Naive thymus-derived CD4-positive, alpha-beta T cell (primary cell): ENCODE measurements around the gene CEP78. TPM values are rescaled to one million over a fixed set of nuclear protein-coding genes. Genes with fewer than 3 reads are reported as not detected.

Source experiments
- ATAC-seq: fragments of 150-1000 bp; cut with Tn5 transposase; 2 replicates; pipeline ENCODE4 v1.10.0; 2021; ENCODE audit warnings: mild to moderate bottlenecking, moderate library complexity
- CTCF ChIA-PET: fragments of 350-600 bp; sonication (Branson Sonifier 250); formaldehyde crosslinking; loops from one replicate; lab custom pipeline; 2021; ENCODE audit warnings: antibody characterized with exemption; lab: Charles Lee
- POLR2A ChIA-PET: fragments of 350-600 bp; sonication (Branson Sonifier 250); formaldehyde crosslinking; loops from one replicate; lab custom pipeline; 2021; ENCODE audit warnings: antibody characterized with exemption, inconsistent platforms; lab: Charles Lee
- DNase-seq, 9 donors: peaks; one replicate each; pipeline versions ENCODE4 v3.0.0 to v3.0.0-alpha.2; 2020 to 2022; ENCODE audit warnings: mixed read lengths in 1 of 9
- H3K27ac ChIP-seq: one replicate; pipeline ENCODE4 v1.7.0; 2013; ENCODE audit warnings: mild to moderate bottlenecking, low read depth, low read length, moderate library complexity
- H3K27me3 ChIP-seq, 2 donors: one replicate each; pipeline ENCODE4 v1.7.0; 2013; ENCODE audit warnings: low read length in 2 of 2, mild to moderate bottlenecking in 2 of 2, moderate library complexity in 2 of 2; ENCODE audit not compliant: control insufficient read depth in 2 of 2, insufficient read depth in 2 of 2
- H3K36me3 ChIP-seq, 3 experiments: 1 replicate in 2 of 3; 2 replicates in 1 of 3; pipeline ENCODE4 v1.7.0; 2013; ENCODE audit warnings: low read length in 3 of 3, mild to moderate bottlenecking in 3 of 3, moderate library complexity in 1 of 3; ENCODE audit not compliant: insufficient read depth in 3 of 3, control insufficient read depth in 2 of 3
- H3K4me1 ChIP-seq, 2 donors: one replicate each; pipeline ENCODE4 v1.7.0; 2013; ENCODE audit warnings: low read length in 2 of 2, mild to moderate bottlenecking in 2 of 2, moderate library complexity in 1 of 2; ENCODE audit not compliant: control insufficient read depth in 2 of 2, insufficient read depth in 2 of 2
- H3K4me3 ChIP-seq: 2 replicates; pipeline ENCODE4 v1.7.0; 2013; ENCODE audit warnings: mild to moderate bottlenecking, low read length
- H3K9me3 ChIP-seq, 3 experiments: 1 replicate in 2 of 3; 2 replicates in 1 of 3; pipeline ENCODE4 v1.7.0; 2013; ENCODE audit warnings: low read length in 3 of 3; ENCODE audit not compliant: control insufficient read depth in 2 of 3
- H3K27ac Mint-ChIP-seq, 9 donors: one replicate each; pipeline ENCODE4 v1.8.0; 2020 to 2022; ENCODE audit warnings: mixed read lengths in 9 of 9, mild to moderate bottlenecking in 8 of 9, moderate library complexity in 5 of 9, inconsistent platforms in 2 of 9
- H3K27me3 Mint-ChIP-seq, 5 donors: one replicate each; pipeline ENCODE4 v1.8.0; 2021 to 2022; ENCODE audit warnings: mixed read lengths in 5 of 5, mild to moderate bottlenecking in 1 of 5
- H3K36me3 Mint-ChIP-seq, 5 donors: one replicate each; pipeline ENCODE4 v1.8.0; 2020 to 2022; ENCODE audit warnings: mixed read lengths in 5 of 5, mild to moderate bottlenecking in 3 of 5, inconsistent platforms in 1 of 5
- H3K4me1 Mint-ChIP-seq, 7 donors: one replicate each; pipeline ENCODE4 v1.8.0; 2020 to 2022; ENCODE audit warnings: mixed read lengths in 7 of 7, mild to moderate bottlenecking in 3 of 7, inconsistent platforms in 1 of 7
- H3K4me3 Mint-ChIP-seq, 10 donors: one replicate each; pipeline ENCODE4 v1.8.0; 2020 to 2022; ENCODE audit warnings: mild to moderate bottlenecking in 10 of 10, mixed read lengths in 10 of 10, moderate library complexity in 6 of 10, inconsistent platforms in 2 of 10
- H3K9me3 Mint-ChIP-seq, 11 donors: one replicate each; pipeline ENCODE4 v1.8.0; 2020 to 2022; ENCODE audit warnings: mixed read lengths in 11 of 11, mild to moderate bottlenecking in 4 of 11, inconsistent platforms in 1 of 11, moderate library complexity in 1 of 11
- intact Hi-C, 2 donors: fragments of 100-400 bp; cut with micrococcal nuclease; formaldehyde crosslinking; loops; one replicate each; pipeline ENCODE4 v1.15.1; 2023
- polyA plus RNA-seq, 2 donors: library from polyadenylated mRNA; unstranded; fragments of 300-500 nt; fragmentation: Illumina TruSeq; gene quantifications; one replicate each; pipeline ENCODE4 v1.2.3, GENCODE V29; 2021
- total RNA-seq, 6 experiments: library from RNA in 5 of 6; stranded (reverse) in 5 of 6; gene quantifications; 1 replicate in 5 of 6; 2 replicates in 1 of 6; pipeline ENCODE4 v1.2.3 and lab custom pipeline; 2021 to 2026

CEP78 gene
- total and polyA plus RNA-seq, 7 experiments from 2014 or later = 10.9 to 34.8 (median 23.1) TPM

DNA sequence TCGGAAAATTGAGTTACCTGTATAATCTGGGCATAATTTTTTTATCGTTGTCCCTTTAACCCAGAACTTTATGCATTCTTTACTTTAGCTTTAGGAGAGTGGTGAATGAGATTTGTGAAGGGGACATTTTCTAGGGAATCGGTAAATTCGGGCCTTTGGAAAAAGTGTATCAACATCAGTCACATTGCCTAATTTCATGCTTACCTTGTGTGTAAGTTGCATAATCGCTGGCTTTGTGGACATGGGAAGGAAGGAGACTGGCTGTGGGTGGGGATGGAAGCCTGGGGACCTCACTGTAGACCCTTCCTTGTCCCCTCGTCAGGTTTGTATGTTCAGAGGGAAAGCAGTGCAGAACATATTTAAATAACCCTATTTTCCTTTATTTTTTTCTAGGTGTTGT, 64.3 kb downstream of the CEP78 start:
- Histone ChIP-seq H3K27ac (no peak overlapping the region), H3K27me3 (no peaks in the 10 kb centered on the region), H3K4me3 (no peak overlapping the region), H3K9me3 (no peaks in the 10 kb centered on the region), H3K4me1 (peaks cover 4 to 8% of the 10 kb centered on the region in 2 donors), H3K36me3 (peaks cover 0 to 12% (median 0%) of the 10 kb centered on the region in 3 experiments)
- peaks cover 6 to 31% (median 19%) of the 10 kb centered on the region in 5 donors for H3K36me3 Mint-ChIP-seq
- ATAC-seq (no peak), DNase-seq (no peak)
- CTCF ChIA-PET = no interaction called here
- intact Hi-C loops = no loop called here
- POLR2A ChIA-PET = no interaction called here
- peaks cover 0 to 5% (median 0%) of the 10 kb centered on the region in 5 donors for H3K27me3 Mint-ChIP-seq
- peak overlapping the region in 1 of 9 donors; percentile 11 for H3K27ac Mint-ChIP-seq
- H3K9me3 Mint-ChIP-seq = no peaks in the 10 kb centered on the region
- H3K4me1 Mint-ChIP-seq = peaks cover 12 to 46% (median 29%) of the 10 kb centered on the region in 7 donors
- no peak overlapping the region for H3K4me3 Mint-ChIP-seq

DNA sequence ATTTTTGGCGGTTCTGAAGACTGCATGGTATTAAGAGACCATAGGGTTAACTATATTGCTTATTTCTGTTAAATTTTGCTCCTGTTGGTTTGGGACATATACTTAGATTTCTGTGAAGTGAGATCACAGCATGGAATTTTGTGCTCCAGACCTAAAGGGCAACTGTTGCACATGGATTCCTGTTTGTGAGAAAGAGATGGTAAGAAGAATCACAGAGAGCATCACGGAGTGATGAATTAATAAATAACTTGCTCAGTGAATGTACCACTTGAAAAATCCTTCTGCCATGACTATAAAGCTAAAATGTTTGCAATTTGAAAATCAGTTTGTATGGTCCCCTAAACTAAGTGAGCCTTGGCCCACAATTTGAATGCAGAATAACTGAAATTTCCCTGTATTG, 65.6 kb downstream of the CEP78 start:
- intact Hi-C loops = no loop called here
- no peaks in the 10 kb centered on the region for H3K9me3 ChIP-seq
- ChIA-PET CTCF (no interaction called here), POLR2A (no interaction called here)
- ATAC-seq = no peak
- no peaks in the 10 kb centered on the region for H3K27me3 ChIP-seq
- peak overlapping the region in 1 of 9 donors; percentile 36 for H3K27ac Mint-ChIP-seq
- no peak overlapping the region for H3K27ac ChIP-seq
- peaks cover 0 to 25% (median 0%) of the 10 kb centered on the region in 3 experiments for H3K36me3 ChIP-seq
- H3K4me3 Mint-ChIP-seq = no peak overlapping the region
- no peak for DNase-seq
- no peaks in the 10 kb centered on the region for H3K9me3 Mint-ChIP-seq
- H3K4me1 ChIP-seq = peaks cover 4 to 6% of the 10 kb centered on the region in 2 donors
- peaks cover 6 to 43% (median 25%) of the 10 kb centered on the region in 5 donors for H3K36me3 Mint-ChIP-seq
- no peak overlapping the region for H3K4me3 ChIP-seq
- H3K27me3 Mint-ChIP-seq = peaks cover 0 to 5% (median 0%) of the 10 kb centered on the region in 5 donors
- peaks cover 8 to 37% (median 20%) of the 10 kb centered on the region in 7 donors for H3K4me1 Mint-ChIP-seq

DNA sequence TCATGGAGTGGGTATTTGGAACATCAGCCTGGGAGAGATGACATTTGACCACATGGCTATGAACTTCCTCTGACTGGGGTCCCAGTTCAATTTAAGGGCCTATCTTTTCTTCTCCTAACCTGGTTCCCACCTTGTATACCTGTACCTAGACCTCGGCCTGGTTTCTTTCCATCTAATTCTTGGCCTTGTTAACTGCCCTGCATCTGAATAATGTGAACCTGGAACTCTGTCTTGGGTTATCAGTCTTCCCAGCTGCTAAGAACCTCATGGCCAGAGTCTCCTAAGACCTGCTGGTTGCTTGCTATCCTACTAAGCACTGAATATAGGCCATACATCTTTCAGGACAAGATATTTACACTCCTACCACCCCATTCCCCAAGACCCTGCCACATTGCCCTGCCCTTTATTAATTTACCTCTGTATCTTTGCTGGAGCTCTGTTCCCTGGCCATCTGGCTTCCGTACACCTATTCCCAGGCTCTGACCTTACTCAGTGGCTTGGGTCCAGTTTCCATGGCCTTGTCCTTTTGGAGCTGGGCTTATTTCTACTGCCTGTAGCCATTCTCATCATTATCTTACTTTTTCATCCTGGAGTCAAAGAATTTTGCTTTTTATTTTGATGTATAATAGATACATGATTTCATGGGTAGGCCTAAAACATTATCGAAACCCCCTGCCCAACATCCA, 67.6 kb downstream of the CEP78 start:
- no peak for DNase-seq
- H3K36me3 Mint-ChIP-seq = peaks cover 6 to 61% (median 34%) of the 10 kb centered on the region in 5 donors
- ChIA-PET POLR2A (no interaction called here), CTCF (no interaction called here)
- Histone ChIP-seq H3K27ac (no peak overlapping the region), H3K36me3 (peaks cover 0 to 28% (median 0%) of the 10 kb centered on the region in 3 experiments), H3K27me3 (no peaks in the 10 kb centered on the region), H3K9me3 (no peaks in the 10 kb centered on the region), H3K4me1 (no peaks in the 10 kb centered on the region), H3K4me3 (no peak overlapping the region)
- H3K4me3 Mint-ChIP-seq = no peak overlapping the region
- ATAC-seq = no peak
- peaks cover 0 to 28% (median 8%) of the 10 kb centered on the region in 7 donors for H3K4me1 Mint-ChIP-seq
- no peaks in the 10 kb centered on the region for H3K9me3 Mint-ChIP-seq
- H3K27ac Mint-ChIP-seq = peak overlapping the region in 1 of 9 donors; percentile 63
- intact Hi-C loops = no loop called here
- H3K27me3 Mint-ChIP-seq = no peaks in the 10 kb centered on the region

DNA sequence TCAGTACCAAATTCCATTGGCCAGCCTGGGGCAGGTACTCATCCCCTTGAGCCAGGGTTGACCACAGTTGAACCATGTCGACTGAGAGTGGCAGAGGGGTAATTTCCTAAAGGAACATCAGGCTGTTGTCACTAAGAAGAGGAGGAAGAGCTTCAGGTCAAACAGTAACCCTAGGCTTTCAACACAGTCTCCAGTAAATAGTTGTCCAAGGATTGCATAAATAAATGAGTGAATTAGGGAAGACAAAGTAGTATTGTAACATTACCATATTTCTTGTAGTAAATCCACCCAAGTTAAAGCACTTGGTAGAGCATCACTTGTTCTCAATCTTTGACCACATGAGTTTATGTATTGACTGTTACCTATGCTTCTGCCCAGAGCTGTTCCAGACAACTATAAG, 68.5 kb downstream of the CEP78 start:
- Mint-ChIP-seq H3K36me3 (peaks cover 6 to 66% (median 38%) of the 10 kb centered on the region in 5 donors), H3K4me3 (no peak overlapping the region), H3K9me3 (no peaks in the 10 kb centered on the region), H3K4me1 (peaks cover 0 to 23% (median 2%) of the 10 kb centered on the region in 7 donors), H3K27me3 (no peaks in the 10 kb centered on the region), H3K27ac (peak overlapping the region in 1 of 9 donors; percentile 62)
- no peaks in the 10 kb centered on the region for H3K9me3 ChIP-seq
- H3K27ac ChIP-seq = no peak overlapping the region
- H3K4me1 ChIP-seq = no peaks in the 10 kb centered on the region
- no peak for DNase-seq
- H3K4me3 ChIP-seq = no peak overlapping the region
- H3K36me3 ChIP-seq = peaks cover 0 to 34% (median 0%) of the 10 kb centered on the region in 3 experiments
- H3K27me3 ChIP-seq = no peaks in the 10 kb centered on the region
- ChIA-PET CTCF (no interaction called here), POLR2A (no interaction called here)
- intact Hi-C loops = no loop called here
- no peak for ATAC-seq

DNA sequence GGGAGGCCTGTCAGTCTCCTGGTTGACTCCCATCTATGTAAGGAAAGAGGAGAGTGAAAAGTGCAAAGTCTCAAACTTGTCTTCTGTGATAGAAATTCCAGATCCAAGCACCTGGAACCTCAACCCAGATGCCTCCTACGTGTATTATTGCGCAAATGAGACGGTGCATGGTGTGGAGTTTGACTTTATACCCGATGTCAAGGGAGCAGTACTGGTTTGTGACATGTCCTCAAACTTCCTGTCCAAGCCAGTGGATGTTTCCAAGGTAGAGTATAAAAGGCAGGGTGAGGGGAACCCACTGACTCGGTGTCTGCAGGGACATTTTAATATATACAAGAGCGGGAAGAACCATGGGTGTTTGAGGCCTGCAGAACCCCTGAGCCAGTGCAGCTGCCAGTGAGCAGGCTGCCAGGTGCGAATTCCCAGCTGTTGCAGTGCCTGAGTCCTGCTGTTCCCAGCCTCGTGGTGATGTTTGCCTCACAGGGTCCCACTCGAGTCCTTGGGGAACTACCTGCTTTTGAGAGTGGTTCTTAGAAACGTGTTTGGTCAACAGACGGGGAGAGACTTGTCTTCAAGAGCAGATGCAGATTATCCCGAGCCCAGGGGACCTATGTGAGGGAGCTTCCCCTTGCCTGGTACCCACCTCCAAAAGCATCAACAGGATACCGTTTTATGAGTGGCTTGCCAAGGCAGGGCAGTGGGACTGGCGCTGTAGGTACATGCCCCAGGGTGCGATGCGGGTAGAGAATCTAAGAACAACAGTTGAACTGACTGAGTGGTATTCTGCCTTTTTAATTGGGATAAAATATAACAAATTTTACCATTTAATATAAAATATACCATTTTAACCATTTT, 70.6 kb downstream of the CEP78 start:
- Mint-ChIP-seq H3K36me3 (peaks cover 16 to 74% (median 43%) of the 10 kb centered on the region in 5 donors), H3K4me3 (no peak overlapping the region), H3K27ac (no peak overlapping the region), H3K27me3 (no peaks in the 10 kb centered on the region), H3K9me3 (no peaks in the 10 kb centered on the region), H3K4me1 (peaks cover 0 to 16% (median 0%) of the 10 kb centered on the region in 7 donors)
- ATAC-seq (no peak), DNase-seq (no peak)
- Histone ChIP-seq H3K27me3 (no peaks in the 10 kb centered on the region), H3K4me1 (no peaks in the 10 kb centered on the region), H3K27ac (no peak overlapping the region), H3K4me3 (no peak overlapping the region), H3K36me3 (peaks cover 0 to 48% (median 0%) of the 10 kb centered on the region in 3 experiments), H3K9me3 (no peaks in the 10 kb centered on the region)
- intact Hi-C loops = no loop called here
- POLR2A ChIA-PET = no interaction called here
- CTCF ChIA-PET = no interaction called here

DNA sequence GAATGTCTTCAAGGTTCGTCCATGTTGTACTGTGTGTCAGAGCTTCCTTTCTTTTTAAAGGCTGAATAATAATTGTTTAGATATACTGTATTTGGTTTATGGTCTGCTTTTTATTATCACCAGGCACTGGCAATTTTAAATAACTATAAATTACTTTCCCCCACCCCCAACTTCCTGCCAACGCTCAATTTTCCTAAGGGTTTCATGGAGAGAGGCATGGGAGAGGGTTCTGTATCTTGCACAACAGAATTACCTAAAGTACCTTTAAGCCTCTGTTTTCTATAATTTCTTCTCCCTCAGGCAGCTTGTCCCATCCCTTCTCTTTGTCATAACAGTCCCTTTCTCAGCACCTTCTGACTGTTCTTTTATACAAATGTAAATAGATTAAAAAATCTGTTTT, 71.5 kb downstream of the CEP78 start:
- H3K9me3 Mint-ChIP-seq = no peaks in the 10 kb centered on the region
- peaks cover 0 to 12% (median 0%) of the 10 kb centered on the region in 7 donors for H3K4me1 Mint-ChIP-seq
- no peaks in the 10 kb centered on the region for H3K4me1 ChIP-seq
- H3K27ac ChIP-seq = no peak overlapping the region
- H3K36me3 Mint-ChIP-seq = peaks cover 16 to 73% (median 49%) of the 10 kb centered on the region in 5 donors
- H3K36me3 ChIP-seq = peaks cover 0 to 48% (median 0%) of the 10 kb centered on the region in 3 experiments
- H3K4me3 ChIP-seq = no peak overlapping the region
- no peaks in the 10 kb centered on the region for H3K9me3 ChIP-seq
- DNase-seq = no peak
- no peak overlapping the region for H3K27ac Mint-ChIP-seq
- H3K27me3 ChIP-seq = no peaks in the 10 kb centered on the region
- intact Hi-C loops = no loop called here
- no peak for ATAC-seq
- H3K4me3 Mint-ChIP-seq = no peak overlapping the region
- ChIA-PET CTCF (no interaction called here), POLR2A (no interaction called here)
- H3K27me3 Mint-ChIP-seq = no peaks in the 10 kb centered on the region
